ENCODE data around the gene MYO15A. TPM values are rescaled to one million over a fixed set of nuclear protein-coding genes. Genes with fewer than 3 reads are reported as not detected.

Gene MYO15A
- total RNA-seq, 1 donor from 2014 or later: 6.1 TPM

DNA sequence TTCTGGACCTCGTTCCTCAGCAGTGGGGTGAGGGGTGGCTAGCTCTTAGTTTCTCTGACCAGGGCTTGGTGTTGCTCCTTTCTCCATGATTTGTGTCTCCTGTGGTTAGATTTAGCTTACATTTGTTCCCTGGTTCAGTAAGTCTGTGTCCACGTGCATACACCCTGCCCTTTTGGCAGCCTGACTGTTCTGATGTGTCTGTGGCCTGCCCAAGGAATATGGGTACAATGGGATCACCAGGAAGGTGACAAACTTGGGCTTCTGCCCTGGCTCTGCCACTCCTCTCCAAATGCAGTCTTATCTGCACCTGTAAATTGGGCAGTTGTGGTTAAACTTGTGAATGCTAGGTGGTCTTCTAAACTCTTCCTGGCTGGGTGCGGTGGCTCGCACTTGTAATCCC is 92.6 kb downstream of the MYO15A start:
- H3K4me1 ChIP-seq: peaks cover 39% of the 10 kb centered on the region
- intact Hi-C loops (cut with DNase I): no loop called here
- H3K4me3 ChIP-seq: no peak overlapping the region
- H3K36me3 ChIP-seq: peaks cover 0 to 18% of the 10 kb centered on the region in 2 donors
- TF ChIP-seq POLR2AphosphoS5 (IDR thresholded peaks at IDR 0.05; ENCODE audit: insufficient read depth in 1 of 2, low read depth in 1 of 2) (no peak), POLR2A (IDR thresholded peaks at IDR 0.05) (no peak)
- TF ChIP-seq, protein P1, sequence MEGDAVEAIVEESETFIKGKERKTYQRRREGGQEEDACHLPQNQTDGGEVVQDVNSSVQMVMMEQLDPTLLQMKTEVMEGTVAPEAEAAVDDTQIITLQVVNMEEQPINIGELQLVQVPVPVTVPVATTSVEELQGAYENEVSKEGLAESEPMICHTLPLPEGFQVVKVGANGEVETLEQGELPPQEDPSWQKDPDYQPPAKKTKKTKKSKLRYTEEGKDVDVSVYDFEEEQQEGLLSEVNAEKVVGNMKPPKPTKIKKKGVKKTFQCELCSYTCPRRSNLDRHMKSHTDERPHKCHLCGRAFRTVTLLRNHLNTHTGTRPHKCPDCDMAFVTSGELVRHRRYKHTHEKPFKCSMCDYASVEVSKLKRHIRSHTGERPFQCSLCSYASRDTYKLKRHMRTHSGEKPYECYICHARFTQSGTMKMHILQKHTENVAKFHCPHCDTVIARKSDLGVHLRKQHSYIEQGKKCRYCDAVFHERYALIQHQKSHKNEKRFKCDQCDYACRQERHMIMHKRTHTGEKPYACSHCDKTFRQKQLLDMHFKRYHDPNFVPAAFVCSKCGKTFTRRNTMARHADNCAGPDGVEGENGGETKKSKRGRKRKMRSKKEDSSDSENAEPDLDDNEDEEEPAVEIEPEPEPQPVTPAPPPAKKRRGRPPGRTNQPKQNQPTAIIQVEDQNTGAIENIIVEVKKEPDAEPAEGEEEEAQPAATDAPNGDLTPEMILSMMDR (IDR thresholded peaks at IDR 0.05): no peak
- no peaks in the 10 kb centered on the region for H3K9me3 ChIP-seq
- H3K27me3 ChIP-seq: no peaks in the 10 kb centered on the region
- no peak for DNase-seq (ENCODE audit: extremely low spot score in 2 of 2)
- H3K27ac ChIP-seq: no peak overlapping the region

- intact Hi-C loops (cut with DNase I): no loop called here
- H3K27me3 ChIP-seq: no peaks in the 10 kb centered on the region
- H3K36me3 ChIP-seq: peaks cover under 1 to 22% of the 10 kb centered on the region in 2 donors
- H3K4me3 ChIP-seq: no peak overlapping the region
- no peak for DNase-seq (ENCODE audit: extremely low spot score in 2 of 2)
- no peaks in the 10 kb centered on the region for H3K9me3 ChIP-seq
- peaks cover 23% of the 10 kb centered on the region for H3K4me1 ChIP-seq
- TF ChIP-seq POLR2AphosphoS5 (IDR thresholded peaks at IDR 0.05; ENCODE audit: insufficient read depth in 1 of 2, low read depth in 1 of 2) (no peak), POLR2A (IDR thresholded peaks at IDR 0.05) (no peak)
- TF ChIP-seq, protein P1 (IDR thresholded peaks at IDR 0.05): no peak
- no peak overlapping the region for H3K27ac ChIP-seq
These were observed 94.8 kb downstream of the MYO15A start for GRCh38 chr17:18203308-18203707.

GRCh38 chr17:18205861-18206260 is 97.3 kb downstream of the MYO15A start:
- intact Hi-C loops (cut with DNase I): no loop called here
- TF ChIP-seq POLR2A (IDR thresholded peaks at IDR 0.05) (no peak), POLR2AphosphoS5 (IDR thresholded peaks at IDR 0.05; ENCODE audit: insufficient read depth in 1 of 2, low read depth in 1 of 2) (no peak)
- TF ChIP-seq, protein P1 (IDR thresholded peaks at IDR 0.05): no peak
- Histone ChIP-seq H3K9me3 (no peaks in the 10 kb centered on the region), H3K4me3 (no peak overlapping the region), H3K4me1 (peaks cover 5% of the 10 kb centered on the region), H3K27me3 (no peaks in the 10 kb centered on the region), H3K27ac (no peak overlapping the region), H3K36me3 (peaks cover 6 to 47% of the 10 kb centered on the region in 2 donors)
- DNase-seq (ENCODE audit: extremely low spot score in 2 of 2): no peak

- intact Hi-C loops (cut with DNase I): no loop called here
These were observed 98.4 kb downstream of the MYO15A start for GRCh38 chr17:18206962-18207361.

DNA sequence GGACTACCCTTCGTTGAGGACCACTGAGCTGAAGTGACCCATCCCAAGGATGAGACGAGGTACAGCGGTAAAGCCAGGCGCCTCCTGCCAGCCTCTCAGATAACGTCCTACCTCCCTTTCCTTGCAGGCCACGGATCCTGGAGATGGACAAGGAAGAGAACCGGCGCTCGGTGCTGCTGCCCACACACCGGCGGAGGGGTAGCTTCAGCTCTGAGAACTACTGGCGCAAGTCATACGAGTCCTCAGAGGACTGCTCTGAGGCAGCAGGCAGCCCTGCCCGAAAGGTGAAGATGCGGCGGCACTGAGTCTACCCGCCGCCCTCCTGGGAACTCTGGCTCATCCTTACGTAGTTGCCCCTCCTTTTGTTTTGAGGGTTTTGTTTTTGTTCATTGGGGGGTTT is 99.5 kb downstream of the MYO15A start:
- no peak overlapping the region for H3K27ac ChIP-seq
- intact Hi-C loops (cut with DNase I): no loop called here
- DNase-seq (ENCODE audit: extremely low spot score in 2 of 2): no peak
- no peaks in the 10 kb centered on the region for H3K4me1 ChIP-seq
- TF ChIP-seq POLR2A (IDR thresholded peaks at IDR 0.05): no peak
- no peak for TF ChIP-seq POLR2AphosphoS5 (IDR thresholded peaks at IDR 0.05; ENCODE audit: insufficient read depth in 1 of 2, low read depth in 1 of 2)
- TF ChIP-seq, protein P1 (IDR thresholded peaks at IDR 0.05): no peak
- no peaks in the 10 kb centered on the region for H3K27me3 ChIP-seq
- H3K9me3 ChIP-seq: no peaks in the 10 kb centered on the region
- no peak overlapping the region for H3K4me3 ChIP-seq
- peaks cover 6 to 51% of the 10 kb centered on the region in 2 donors for H3K36me3 ChIP-seq

More at GRCh38 chr17:18206962-18207361, 98.4 kb downstream of the MYO15A start:
- Histone ChIP-seq H3K9me3 (no peaks in the 10 kb centered on the region), H3K4me1 (no peaks in the 10 kb centered on the region), H3K27me3 (no peaks in the 10 kb centered on the region), H3K4me3 (no peak overlapping the region), H3K36me3 (peaks cover 6 to 51% of the 10 kb centered on the region in 2 donors), H3K27ac (no peak overlapping the region)
- TF ChIP-seq POLR2AphosphoS5 (IDR thresholded peaks at IDR 0.05; ENCODE audit: insufficient read depth in 1 of 2, low read depth in 1 of 2) (no peak), POLR2A (IDR thresholded peaks at IDR 0.05) (no peak)
- TF ChIP-seq, protein P1 (IDR thresholded peaks at IDR 0.05): no peak
- DNase-seq (ENCODE audit: extremely low spot score in 2 of 2): no peak
